GM15510 (cell line): ENCODE measurements around the gene CPNE1.
A peak's percentile ranks its signal among the peaks of the same experiment; 100 is the strongest.

Experiments used
- POLR2A ChIP-seq: IDR thresholded peaks from 3 replicates; pipeline ENCODE4 v1.6.1; 2011; ENCODE audit warnings: borderline replicate concordance; ENCODE audit not compliant: insufficient read length; ENCODE audit errors: extremely low read depth

CPNE1 gene

DNA sequence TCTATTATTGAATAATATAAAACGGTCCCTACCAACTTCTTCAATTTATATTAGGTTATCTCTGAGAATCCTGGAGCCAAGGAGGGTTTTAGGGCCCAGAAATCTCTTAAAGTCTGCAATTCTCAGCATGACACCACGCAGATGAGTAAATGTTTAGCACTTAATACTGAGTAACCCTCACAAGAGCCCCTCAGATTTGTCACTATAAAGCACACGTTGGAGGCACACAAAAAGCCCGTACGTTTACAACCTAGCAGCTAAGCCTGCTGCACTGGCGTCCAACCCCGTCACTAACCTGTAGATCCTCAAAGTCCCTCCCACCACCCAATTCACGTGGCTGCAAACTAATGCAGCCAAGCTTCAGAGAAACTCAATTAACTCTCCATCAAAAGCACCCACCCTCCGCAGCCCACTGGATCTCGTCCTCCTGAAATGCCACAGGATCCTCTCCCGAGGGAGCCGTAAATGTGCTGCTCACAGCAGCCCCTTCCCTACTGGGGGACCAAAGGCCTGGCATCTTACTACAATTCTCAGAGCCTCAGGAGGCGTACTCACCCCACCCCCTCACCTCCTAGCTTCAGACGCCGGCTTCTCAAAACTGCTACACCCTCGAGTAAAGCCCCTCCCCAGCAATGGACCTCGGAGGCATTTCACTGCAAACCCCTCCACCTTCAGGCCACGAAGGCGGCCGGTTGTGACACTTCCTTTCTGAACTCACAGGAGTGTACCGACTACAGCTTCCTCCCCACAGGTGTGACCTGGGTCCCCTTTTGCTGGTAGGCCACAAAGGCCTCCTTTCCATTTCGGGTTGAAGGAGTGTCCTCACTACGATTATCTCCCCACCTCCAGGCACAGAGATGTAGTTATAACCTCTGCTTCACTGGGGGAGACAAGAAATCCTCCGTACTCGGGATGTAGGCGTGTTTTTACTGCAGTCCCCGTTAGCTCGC is 909 bp downstream of the CPNE1 start:
- TF ChIP-seq POLR2A, result peak; percentile 29

DNA sequence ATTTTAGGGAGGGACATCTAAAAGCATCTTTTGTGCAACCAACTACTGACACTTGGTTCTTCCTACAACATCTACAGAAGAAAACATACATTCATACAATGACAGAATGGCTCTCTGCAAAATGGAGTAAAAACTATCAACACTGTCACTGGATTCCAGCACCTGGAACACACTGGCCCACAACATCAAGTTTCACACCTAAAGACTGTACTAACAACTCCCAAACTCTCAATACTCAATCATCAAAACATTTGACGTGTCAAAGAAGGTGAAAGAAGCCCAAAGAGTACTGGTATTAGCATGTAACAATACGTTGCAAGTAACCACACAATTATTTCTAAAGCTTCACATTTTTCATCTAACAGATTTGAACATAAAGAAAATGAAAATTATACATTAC is 2.1 kb downstream of the CPNE1 start:
- no peak for TF ChIP-seq POLR2A

DNA sequence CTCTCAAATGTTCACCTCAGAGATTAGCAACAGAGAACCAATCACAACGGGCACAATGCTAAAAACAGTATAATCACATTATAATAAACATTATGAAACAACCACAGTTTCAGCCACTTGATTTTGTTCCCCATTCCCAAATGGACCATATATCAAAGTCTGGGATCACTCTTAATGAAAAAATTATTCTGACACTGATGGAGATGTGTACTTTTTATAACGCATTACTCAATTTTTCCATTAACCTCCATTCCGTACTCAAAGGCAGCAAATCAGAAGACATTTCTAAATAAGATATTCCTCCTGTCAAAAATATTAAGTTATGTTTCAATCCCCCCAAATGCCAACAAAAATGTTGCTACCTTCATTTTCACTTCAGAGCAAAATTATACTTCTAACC is 2.8 kb downstream of the CPNE1 start:
- no peak for TF ChIP-seq POLR2A

GRCh38 chr20:35661053-35661452 is 3.6 kb downstream of the CPNE1 start:
- no peak for TF ChIP-seq POLR2A

DNA sequence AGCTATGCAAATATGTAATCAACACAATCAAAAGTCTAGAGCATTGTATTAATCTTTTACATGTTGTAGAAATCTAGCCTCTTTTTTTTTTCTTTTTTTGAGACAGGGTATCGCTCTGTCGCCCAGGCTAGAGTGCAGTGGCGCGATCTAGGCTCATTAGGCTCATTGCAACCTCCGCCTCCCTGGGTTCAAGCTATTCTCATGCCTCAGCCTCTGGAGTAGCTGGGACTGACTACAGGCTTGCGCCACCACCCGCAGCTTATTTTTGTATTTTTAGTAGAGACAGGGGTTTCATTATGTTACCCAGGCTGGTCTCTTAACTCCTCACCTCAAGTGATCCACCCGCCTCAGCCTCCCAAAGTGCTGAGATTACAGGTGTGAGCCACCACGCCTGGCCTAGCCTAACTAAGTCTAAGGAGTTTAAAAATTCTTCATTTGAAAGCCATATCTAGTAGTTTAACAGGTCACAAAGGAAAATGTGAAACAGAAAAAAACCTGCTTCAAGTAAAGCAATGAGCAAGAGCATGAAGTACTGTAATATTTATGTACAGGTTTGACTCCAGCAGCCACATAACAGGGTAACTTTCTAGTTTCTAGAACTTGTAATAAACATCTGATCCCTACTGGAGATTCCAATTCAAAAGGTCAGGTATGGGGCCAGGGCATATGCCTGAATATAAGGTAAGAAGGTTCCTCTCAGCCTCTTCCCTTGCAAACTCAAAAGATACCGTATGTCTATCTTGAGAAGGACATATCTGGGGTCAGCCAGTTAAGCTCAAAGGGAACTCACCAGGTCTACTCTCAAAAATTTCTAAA is 4.4 kb downstream of the CPNE1 start:
- TF ChIP-seq POLR2A, result no peak

DNA sequence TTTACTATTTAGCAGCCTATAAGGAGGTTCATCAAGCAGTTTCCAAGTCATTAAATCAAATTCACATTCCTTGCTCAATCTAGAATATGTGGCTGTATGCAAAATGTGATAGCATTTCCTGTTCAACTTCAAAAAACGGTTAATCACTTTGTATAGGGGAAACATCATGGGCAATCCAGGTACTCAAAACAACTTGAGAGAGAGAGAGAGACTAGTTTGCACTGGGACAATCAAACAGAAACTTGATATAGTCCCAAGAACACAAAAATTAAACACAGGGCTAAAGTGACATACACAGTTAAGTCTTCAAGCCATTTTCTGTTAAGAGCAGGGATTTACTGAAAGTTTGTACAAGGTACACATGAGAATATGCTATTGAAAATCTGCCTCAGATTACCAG is 7.4 kb downstream of the CPNE1 start:
- TF ChIP-seq POLR2A, result no peak

- no peak for TF ChIP-seq POLR2A
Observed at GRCh38 chr20:35654415-35654814, 10.3 kb downstream of the CPNE1 start.

- no peak for TF ChIP-seq POLR2A
Observed at GRCh38 chr20:35653893-35654292, 10.8 kb downstream of the CPNE1 start.

DNA sequence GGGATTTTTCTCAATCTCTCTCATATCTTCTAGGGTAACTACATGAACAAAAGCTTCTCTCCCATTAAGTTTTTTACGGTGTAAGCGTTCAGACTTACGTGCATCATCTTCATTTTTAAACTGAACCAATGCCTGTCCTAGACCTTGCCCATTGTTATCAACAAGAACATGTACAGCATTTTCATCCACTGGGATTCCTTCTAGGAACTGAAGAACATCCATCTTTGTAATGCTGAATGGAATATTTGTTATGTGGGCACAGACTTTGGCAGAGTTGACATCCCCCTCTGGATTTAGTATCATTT is 11.3 kb downstream of the CPNE1 start:
- no peak for TF ChIP-seq POLR2A

- no peak for TF ChIP-seq POLR2A
Observed at GRCh38 chr20:35652641-35653429, 11.9 kb downstream of the CPNE1 start.

- no peak for TF ChIP-seq POLR2A
Observed at GRCh38 chr20:35651958-35652357, 12.7 kb downstream of the CPNE1 start.

DNA sequence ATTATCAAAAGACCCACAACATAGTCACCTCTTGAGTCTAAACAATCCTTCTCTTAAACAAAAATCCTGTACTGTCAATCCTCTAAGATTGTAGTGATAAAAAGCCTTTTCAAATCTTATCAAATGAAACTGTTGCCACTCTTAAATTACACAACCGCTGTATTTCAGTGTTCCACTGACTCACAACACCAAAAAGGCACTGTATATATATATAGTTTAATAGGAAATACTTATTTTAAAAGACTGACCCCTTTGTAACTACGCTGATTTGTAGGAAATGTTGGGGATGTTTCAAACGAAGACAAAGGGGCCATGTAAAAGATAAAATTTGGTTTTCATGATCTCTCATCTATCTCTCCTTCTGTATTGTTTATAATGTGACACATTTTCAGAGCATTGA is 14.1 kb downstream of the CPNE1 start:
- TF ChIP-seq POLR2A, result no peak

- no peak for TF ChIP-seq POLR2A
Observed at GRCh38 chr20:35648836-35649235, 15.9 kb downstream of the CPNE1 start.

DNA sequence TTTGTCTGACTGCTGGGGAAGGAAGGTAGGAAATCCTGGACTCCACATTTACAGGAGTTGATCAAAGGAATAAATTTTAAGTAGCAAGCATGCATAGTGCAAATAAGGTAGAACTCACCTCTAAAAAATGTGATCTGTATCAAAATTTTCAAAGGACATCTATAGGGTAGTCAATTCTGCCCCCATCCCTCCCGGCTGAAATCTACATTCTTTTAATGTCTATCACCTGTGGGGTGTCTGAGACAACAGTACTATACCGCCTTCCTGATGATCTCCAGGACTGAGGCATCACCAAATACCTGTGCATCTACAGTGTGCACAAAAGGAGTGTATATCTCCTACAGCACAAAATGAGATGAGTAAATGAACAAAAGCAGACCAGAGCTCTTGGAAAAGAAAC is 19.9 kb downstream of the CPNE1 start:
- no peak for TF ChIP-seq POLR2A

DNA sequence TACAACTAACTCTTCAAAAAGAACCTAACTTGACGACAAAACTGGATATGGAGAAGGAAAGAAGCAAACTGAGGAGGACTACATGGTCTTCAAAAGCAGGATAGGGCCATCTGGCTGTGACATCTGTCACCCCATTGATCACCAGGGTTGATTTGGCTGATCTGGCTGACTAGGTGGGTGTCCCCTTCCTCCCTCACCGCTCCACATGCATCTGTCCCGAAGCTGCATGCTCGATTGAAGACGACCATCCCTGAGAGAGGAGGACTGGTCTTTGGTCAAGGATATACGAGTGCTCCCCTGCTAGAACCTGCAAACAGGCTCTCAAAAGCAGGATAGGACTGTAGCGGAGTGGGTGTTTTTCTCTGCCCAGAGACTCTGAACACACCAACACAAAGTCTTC is 21.7 kb downstream of the CPNE1 start:
- no peak for TF ChIP-seq POLR2A
